Esophagus muscularis mucosa (tissue), 4 donors: Measurements from ENCODE around the gene CTCF.

Source experiments
- EP300 ChIP-seq: sonication (generic); formaldehyde crosslinking; IDR thresholded peaks from one replicate; pipeline ENCODE4 v1.6.1; 2017; ENCODE audit warnings: antibody characterized with exemption
- POLR2A ChIP-seq: fragments of 450-650 bp; IDR thresholded peaks from one replicate; pipeline ENCODE4 v1.6.1; 2017; ENCODE audit warnings: antibody characterized with exemption, moderate library complexity, mild to moderate bottlenecking, low read depth
- POLR2AphosphoS5 ChIP-seq, 2 donors: sonication (generic); formaldehyde crosslinking; IDR thresholded peaks; one replicate each; pipeline ENCODE4 v1.6.1; 2017; ENCODE audit warnings: antibody characterized with exemption in 2 of 2
- TF ChIP-seq, protein P1 (sequence below), 3 experiments: fragments of 200-600 bp in 2 of 3; fragments of 450-650 bp in 1 of 3; sonication (generic) in 2 of 3; IDR thresholded peaks; one replicate each; pipeline ENCODE4 v1.5.1; 2017 to 2019; ENCODE audit warnings: antibody characterized with exemption in 3 of 3, mild to moderate bottlenecking in 2 of 3, moderate library complexity in 1 of 3

GRCh38 chr16:67651847-67652246, 89.5 kb downstream of the CTCF start:
- TF ChIP-seq, protein P1, sequence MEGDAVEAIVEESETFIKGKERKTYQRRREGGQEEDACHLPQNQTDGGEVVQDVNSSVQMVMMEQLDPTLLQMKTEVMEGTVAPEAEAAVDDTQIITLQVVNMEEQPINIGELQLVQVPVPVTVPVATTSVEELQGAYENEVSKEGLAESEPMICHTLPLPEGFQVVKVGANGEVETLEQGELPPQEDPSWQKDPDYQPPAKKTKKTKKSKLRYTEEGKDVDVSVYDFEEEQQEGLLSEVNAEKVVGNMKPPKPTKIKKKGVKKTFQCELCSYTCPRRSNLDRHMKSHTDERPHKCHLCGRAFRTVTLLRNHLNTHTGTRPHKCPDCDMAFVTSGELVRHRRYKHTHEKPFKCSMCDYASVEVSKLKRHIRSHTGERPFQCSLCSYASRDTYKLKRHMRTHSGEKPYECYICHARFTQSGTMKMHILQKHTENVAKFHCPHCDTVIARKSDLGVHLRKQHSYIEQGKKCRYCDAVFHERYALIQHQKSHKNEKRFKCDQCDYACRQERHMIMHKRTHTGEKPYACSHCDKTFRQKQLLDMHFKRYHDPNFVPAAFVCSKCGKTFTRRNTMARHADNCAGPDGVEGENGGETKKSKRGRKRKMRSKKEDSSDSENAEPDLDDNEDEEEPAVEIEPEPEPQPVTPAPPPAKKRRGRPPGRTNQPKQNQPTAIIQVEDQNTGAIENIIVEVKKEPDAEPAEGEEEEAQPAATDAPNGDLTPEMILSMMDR (IDR thresholded peaks at IDR 0.05): no peak
- TF ChIP-seq POLR2A: no peak
- TF ChIP-seq POLR2AphosphoS5 (IDR thresholded peaks at IDR 0.05): no peak
- no peak for TF ChIP-seq EP300
